HT1080 (cell line): ENCODE results near the gene F7. TPM values are rescaled to one million over a fixed set of nuclear protein-coding genes. Genes with fewer than 3 reads are reported as not detected.
A peak's percentile ranks its signal among the peaks of the same experiment; 100 is the strongest.
"Not testable (repeated sequence)": the region's sequence is repeated elsewhere in the genome, so short reads cannot be mapped to it uniquely, and the experiment has no call there.

ENCODE experiments used
- DNase-seq: peaks from one replicate; pipeline ENCODE4 v3.0.0-alpha.2; 2015; ENCODE audit warnings: low read depth
- polyA plus RNA-seq, 2 experiments: library from polyadenylated mRNA; depleted of rRNA; stranded (reverse); fragments of >200 nt; gene quantifications; 2 replicates each; pipeline ENCODE4 v1.2.3, GENCODE V29; 2015
- total RNA-seq: library from RNA; depleted of rRNA; stranded (reverse); fragments of >200 nt; shearing (Covaris generic); gene quantifications from 2 replicates; pipeline ENCODE4 v1.2.3, GENCODE V29; 2014; rRNA removed

The F7 gene
- total RNA-seq: 0.10 TPM in 1 of 2 replicates, not detected in the other
- polyA plus RNA-seq (2015; cell fraction: cytosol; rRNA removed): not detected in 2 replicates
- polyA plus RNA-seq (2015; cell fraction: nucleus; rRNA removed): not detected in 2 replicates

DNA sequence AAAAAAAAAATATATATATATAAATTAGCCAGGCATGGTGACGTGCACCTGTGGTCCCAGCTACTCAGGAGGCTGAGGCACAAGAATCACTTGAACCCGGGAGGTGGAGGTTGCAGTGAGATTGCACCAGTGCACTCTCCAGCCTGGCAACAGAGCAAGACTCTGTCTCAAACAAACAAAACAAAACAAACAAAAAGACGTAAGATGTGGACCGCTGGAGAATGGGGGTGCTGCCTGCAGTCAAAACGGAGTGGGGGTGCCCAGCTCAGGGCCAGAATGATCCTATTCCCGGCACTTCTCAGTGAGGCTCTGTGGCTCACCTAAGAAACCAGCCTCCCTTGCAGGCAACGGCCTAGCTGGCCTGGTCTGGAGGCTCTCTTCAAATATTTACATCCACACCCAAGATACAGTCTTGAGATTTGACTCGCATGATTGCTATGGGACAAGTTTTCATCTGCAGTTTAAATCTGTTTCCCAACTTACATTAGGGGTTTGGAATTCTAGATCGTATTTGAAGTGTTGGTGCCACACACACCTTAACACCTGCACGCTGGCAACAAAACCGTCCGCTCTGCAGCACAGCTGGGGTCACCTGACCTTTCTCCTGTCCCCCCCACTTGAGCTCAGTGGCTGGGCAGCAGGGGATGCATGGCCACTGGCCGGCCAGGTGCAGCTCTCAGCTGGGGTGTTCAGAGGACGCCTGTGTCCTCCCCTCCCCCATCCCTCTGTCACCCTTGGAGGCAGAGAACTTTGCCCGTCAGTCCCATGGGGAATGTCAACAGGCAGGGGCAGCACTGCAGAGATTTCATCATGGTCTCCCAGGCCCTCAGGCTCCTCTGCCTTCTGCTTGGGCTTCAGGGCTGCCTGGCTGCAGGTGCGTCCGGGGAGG is at the start of gene F7:
Gene F7, plus strand, starts transcription at position 760 of the 889 bp plus-strand sequence. Its CDS starts 51 bp downstream, at position 811.
- no peak for DNase-seq

DNA sequence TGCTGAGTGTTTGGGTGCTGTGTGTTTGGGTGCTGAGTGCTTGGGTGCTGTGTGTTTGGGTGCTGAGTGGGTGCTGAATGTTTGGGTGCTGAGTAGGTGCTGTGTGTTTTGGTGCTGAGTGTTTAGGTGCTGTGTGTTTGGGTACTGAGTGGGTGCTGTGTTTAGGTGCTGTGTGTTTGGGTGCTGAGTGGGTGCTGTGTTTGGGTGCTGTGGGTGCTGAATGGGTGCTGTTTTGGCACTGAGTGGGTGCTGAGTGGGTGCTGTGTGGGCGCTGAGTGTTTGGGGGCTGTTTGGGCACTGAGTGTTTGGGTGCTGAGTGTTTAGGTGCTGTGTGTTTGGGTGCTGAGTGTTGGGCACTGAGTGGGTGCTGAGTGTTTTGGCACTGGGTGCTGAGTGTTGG is 48.5 kb upstream of the F7 start:
- DNase-seq: no peak

DNA sequence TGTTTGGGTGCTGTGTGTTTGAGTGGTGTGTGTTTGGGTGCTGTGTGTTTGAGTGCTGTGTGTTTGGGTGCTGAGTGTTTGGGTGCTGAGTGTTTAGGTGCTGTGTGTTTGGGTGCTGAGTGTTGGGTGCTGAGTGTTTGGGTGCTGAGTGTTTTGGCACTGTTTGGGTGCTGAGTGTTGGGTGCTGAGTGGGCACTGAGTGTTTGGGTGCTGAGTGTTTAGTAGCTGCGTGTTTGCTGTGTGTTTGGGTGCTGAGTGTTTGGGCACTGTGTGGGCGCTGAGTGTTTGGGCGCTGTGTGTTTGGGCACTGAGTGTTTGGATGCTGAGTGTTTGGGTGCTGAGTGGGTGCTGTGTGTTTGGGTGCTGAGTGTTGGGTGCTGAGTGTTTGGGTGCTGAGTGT is 48.0 kb upstream of the F7 start:
- DNase-seq: not testable (repeated sequence)

DNA sequence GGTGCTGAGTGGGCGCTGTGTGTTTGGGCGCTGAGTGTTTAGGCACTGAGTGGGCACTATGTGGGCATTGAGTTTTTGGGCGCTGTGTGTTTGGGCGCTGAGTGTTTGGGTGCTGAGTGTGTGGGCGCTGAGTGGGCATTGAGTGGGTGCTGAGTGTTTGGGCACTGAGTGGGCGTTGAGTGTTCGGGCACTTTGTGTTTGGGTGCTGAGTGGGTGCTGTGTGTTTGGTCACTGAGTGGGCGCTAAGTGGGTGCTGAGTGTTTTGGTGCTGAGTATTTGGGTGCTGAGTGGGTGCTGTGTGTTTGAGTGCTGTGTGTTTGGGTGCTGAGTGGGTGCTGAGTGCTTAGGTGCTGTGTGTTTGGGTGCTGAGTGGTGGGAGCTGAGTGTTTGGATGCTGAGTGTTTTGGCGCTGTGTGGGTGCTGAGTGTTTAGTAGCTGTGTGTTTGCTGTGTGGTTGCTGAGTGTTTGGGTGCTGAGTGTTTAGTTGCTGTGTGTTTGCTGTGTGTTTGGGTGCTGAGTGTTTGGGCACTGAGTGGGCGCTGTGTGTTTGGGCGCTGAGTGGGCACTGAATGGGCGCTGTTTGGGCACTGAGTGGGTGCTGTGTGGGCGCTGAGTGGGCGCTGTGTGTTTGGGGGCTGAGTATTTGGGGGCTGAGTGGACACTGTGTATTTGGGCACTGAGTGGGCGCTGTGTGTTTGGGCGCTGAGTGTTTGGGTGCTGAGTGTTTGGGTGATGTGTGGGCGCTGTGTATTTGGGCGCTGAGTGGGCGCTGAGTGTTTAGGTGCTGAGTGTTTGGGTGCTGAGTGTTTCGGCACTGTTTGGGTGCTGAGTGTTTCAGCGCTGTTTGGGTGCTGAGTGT is 47.2 kb upstream of the F7 start:
- no peak for DNase-seq

DNA sequence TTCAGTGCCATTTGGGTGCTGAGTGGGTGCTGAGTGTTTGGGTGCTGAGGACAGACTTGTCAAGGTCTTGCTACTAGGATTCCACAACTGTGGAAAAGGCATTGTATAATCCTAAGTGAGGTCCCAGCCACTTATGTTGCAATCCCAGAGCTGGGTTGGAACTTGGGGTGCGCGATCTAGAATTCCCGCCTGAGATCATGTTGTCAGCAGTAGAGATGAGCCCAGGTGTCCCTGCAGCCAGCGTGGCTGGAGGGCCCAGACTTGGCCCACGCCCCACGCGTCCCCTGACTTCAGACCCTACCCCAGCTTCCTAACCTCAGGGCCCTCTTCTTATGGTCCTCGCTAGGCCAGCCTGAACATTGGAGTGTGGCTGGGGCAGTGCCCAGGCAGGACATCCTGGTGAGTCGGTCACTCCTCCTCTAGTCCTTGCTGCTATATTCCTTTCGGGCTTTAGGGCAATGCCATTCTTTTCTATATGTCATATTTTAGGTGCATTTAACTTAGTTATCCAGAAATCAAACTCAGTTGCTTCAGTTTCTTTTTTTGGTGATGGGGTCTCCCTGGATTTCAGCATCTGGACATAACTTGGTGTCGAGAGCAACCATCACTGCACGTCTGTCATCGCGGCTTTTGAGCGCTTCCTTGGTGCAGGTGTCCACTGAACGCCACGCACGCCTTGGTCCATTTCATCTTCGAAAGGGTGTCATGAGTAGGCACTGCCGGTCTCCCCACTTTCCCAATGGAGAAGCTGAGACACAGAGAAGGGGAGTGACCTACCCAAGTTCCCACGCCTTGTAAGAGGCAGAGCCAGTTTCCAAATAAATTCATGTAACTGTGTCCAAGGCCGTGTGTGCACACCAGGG is 46.4 kb upstream of the F7 start:
- DNase-seq: no peak

DNA sequence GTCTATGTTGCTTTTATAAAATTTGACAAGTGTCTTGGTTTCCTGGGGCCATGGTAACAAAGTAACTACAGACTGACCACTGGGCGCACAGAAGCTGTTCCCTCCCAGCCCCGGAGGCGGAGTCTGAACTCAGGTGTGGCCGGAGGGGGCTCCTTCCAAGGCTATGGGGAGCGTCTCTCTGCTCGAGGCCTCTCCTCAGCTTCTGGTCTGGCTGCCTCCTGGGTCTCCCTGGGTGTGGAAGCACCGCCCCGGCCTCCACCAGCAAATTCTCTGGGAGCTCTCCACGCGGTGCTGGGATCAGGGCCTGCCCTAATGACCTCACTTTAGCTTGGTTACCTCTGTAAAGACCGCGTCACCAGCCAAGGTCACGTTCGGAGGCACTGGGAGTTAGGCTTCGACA is 45.7 kb upstream of the F7 start:
- no peak for DNase-seq

DNA sequence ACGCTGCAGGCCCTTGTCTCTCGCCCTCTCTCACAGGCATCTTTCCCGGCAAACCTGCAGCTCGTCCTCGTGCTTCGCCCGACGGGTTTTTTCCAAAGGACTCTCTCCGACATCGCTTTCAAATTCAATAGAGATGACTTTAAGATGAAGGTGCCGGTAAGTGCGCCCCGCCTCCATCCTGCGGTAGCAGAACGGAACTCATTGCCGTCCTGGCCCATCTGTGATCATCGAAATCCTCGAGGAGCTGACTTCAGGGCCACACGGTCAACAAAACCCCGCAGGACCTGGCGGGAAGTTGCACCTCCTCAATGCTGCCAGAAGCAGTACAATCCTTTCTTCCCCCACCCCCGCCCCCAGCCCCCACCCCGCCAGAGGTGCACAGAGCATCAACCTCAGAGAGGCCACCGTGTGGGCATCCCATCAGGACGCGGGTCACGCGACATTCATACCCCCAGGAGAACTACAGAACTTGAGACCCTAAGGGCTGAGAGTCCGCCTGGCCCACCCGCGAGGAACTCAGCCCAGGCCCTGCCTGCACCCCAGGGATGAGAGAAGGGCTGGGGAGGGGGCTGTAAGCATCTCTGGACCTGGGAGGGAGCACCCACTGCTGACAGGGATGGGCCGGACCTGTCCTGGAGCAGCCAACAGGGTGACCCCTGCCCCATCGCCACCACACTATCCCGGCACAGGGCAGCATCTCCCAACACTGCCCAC is 44.9 kb upstream of the F7 start:
- no peak for DNase-seq

DNA sequence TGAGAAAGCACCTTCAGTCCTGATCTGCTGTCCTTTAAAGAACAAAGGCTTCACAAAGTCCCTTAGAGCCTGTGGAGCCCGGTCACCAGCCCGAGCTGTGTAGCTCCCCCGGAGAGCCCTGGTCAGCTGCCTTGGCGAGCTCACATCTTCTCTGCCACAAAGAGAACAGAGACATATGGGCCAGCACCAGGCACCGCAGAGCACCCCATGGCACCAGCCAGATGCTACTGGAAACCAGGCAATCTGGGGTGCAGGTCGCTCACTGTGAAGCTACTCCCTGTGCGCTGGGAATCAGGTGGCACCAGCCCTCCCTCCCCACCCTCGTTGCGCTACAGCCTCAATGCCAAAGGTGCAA is 44.3 kb upstream of the F7 start:
- no peak for DNase-seq

DNA sequence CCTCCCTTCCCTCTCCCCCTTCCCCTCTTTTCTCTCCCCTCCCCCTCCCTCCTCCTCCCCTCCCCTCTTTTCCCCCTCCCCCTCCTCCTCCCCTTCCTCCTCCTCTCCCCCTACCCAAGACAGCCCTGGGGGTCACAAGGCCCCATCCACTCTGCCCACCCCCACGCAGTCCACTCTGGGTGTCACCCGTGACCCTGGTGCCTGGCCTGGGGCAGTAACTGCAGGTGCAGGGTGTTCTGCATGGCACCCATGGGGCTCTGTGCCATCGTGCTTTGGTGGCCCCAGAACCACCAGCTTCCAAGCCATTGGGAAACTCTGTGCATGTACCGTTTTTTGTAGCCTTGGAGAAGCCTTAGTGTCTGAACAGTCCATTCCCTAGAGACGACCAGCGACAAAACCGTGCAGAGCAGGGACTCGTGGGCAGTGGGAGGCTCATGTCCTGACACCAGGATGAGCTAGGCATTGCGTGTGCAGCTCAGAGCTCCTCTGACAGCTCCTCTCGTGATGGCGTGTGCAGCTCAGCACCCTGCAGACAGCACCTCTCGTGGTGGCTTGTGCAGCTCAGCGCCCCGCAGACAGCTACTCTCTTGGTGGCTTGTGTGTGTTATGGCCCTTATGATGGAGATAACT is 43.7 kb upstream of the F7 start:
- DNase-seq: no peak

DNA sequence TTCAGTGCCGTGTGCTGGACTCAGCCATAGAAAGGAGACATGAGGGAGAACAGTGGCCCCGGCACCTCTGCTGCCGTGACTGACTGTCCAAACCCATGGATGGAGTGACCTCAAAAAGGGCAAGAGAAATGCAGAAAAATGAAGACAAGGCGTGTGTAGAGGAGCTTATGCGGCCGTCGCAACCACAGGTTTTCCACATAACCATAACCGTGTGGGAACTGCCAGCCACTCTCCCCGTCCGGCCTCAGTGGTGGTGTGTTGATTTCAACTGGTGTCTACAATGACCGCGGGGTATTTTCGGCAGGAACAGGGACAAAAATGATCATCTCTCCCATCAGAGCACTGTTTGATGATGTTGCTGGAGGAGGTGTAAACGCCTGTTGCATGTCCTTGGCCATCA is 42.9 kb upstream of the F7 start:
- DNase-seq: no peak

DNA sequence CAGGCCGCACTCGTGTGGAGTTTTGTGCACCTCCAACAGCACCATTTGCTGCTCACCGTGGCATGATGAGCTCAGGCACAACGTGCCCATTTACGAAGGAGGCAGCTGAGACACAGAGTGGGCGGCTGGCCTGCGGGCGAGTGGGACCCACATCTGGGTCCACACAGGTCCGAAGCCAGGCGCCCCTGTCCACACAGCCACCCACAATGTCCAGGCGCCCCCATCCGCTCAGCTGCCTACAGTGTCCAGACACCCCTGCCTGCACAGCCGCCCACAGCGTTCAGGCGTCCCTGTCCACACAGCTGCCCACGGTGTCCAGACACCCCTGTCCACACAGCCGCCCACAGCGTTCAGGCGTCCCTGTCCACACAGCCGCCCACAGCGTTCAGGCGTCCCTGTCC is 42.5 kb upstream of the F7 start:
- no peak for DNase-seq

DNA sequence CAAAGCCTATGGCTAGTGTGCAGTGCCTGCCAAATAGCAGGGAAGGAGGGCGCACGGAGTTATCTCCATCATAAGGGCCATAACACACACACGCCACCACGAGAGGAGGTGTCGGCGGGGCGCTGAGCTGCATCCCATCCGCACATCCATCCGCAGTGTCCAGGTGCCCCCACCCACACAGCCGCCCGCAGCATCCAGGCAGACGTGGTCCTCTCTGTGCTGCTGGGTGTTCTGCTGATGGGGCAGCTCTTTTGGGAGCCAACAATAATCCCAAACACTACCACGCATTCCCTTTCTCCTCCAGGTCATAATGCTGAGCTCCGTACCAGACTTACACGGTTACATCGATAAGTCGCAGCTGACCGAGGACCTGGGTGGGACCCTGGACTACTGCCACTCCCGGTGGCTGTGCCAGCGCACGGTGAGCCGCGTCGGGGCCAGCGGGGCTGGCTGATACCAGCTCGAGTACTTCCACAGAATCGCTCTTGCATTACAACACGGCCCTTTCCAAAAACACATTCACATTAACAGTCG is 41.5 kb upstream of the F7 start:
- DNase-seq: no peak

DNA sequence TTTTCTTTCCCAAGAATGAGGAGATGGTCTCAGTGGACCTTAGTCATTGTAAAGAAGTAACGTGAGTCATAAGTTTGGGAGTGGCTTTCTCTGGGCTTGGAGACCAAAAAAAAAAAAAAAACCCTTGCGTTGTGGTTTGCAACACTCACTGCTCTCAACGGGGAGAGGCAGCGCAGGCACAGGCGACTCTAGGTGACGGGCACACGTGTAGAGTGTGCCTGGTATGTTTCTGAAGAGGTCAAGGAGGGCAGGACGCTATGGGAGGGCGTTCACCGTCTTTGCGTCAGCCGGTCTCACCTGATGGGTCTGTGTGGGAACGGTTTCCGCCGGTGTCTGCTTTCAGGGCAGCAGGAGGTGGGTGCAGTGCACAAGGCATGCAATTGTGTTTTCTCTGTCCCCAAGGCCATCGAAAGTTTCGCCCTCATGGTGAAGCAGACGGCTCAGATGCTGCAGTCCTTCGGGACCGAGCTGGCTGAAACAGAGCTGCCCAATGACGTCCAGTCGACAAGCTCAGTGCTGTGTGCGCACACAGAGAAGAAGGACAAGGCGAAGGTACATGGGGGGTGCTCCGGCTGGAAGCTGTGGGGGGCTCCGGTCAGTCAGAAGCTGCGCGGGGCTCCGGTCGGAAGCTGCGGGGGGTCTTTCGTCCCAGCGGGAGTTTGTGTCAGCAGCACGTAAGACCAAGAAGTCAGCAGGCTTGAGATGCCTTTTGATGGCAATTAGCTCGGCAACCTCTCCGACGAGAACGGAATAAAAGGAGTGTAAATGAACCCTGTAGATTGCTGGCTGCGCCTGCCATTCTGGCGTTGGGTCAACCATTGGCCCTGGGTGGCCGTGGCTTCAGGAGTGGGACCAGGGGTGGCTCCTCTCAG is 40.8 kb upstream of the F7 start:
- peak; percentile 88 for DNase-seq

DNA sequence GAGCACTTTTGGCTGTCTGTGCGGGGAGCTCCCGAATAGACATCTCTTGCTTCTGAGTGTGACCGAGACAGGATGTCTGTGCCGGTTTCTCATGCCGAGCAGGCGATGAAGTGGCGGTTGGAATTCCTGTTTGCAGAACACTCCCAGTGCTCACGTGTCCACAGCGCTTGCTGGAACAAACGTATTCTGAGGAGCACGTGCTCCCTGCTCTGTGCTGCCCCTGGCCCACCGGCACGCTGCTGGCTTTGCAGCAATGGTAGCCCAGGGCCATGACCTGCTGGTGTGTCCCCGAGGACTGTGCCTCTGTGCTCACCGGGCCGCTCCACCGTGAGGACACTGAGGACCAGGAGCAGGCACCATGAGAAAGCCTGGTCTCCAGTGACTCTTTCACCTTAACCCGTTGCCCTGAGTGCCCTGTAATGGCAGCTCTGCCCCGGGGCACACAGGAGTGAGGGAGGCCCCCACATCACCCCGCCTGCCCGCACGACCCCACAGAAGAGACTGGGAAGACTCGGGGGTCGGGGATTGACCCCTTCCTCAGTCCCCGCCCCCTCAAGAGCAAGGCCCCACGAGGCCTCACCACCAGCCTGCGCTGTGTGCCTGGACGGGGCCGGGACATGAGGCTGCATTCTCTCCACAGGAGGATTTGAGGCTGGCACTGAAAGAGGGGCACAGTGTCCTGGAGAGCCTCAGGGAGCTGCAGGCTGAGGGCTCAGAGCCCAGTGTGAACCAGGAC is 40.0 kb upstream of the F7 start:
- peak; percentile 32 for DNase-seq

DNA sequence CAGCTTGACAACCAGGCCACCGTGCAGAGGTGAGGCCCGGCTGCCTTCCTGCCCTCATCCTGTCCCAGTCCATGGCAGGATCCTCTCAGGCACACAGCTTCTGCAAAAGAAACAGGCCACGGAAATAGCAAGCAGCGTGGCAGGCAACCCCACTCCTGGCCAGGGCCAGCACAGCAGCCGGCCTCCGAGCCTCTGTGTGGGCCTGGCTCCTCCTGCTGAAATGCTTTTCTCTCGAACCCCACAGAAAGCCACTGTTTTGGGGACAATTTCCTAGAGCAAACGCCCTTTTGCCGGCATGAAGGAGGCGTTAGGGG is 39.5 kb upstream of the F7 start:
- no peak for DNase-seq

DNA sequence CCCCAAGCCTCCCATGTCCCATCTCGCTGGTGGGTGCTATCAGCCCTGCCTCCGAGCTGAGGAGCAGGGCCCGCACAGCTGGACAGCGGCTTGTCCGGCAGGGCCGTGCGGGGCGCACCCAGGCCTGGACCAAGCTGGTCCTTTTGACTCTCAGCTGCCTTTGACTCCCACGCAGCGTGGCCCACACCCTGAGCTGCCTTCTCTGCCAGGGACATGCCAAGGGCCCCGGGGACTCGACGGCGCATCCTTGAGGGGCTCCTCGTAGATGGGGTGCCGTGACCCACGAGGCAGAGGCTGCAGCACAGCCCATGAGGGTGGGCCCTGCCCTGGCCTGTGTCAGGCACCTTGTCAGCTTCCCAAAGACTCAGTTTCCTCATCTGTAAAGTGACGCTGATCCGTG is 38.8 kb upstream of the F7 start:
- no peak for DNase-seq

DNA sequence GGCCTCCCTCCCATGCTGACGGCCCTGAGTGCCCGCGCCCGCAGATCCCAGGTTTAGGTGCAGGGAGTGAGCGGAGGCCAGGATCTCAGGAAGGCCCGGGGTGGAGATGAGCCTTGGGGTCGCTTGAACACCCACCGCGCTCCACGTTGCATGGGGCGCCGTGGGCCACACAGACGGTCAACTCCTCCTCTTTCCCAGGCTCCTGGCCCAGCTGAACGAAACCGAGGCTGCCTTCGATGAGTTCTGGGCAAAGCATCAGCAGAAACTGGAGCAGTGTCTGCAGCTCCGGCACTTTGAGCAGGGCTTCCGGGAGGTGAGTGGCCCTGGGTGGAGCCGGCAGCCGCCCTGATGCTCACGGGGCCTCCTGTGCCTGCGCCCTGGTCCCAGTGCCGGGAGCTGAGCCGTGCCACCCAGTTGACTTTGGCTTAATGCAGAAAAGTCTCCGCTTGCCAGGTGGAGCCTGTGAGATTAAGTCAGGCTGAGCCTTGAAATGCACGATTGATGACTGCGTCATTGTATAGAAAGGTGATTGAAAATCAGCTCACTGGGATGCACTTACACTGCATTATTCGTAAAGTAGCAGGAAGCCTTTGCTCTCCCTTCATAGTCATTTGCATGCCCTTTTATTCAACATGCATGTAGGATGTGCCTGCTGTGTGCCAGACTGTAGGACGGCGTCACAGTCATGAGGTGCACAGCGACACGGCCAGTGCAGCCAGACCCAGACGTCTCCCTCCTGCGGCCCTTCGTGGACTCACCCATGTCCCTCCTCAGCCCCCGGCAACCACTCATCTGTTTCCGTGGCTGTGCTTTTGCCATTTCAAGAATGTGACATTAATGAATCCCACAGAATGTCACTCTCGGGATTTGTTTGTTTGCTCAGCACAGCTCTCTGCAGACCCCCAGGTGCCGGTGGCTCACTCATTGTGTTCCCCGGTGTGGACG is 35.5 kb upstream of the F7 start:
- no peak for DNase-seq
